Mesothelial cell of epicardium (in vitro differentiated cells): ENCODE results near the gene CARHSP1. TPM values are rescaled to one million over a fixed set of nuclear protein-coding genes. Genes with fewer than 3 reads are reported as not detected.

ENCODE experiments used
- DNase-seq, 2 experiments: peaks; one replicate each; pipeline ENCODE4 v3.0.0; 2021; ENCODE audit warnings: low spot score in 2 of 2; ENCODE audit not compliant: unreplicated experiment in 2 of 2
- H3K27ac Mint-ChIP-seq: 2 replicates; pipeline ENCODE4 v1.8.0; 2021; ENCODE audit warnings: mixed read lengths
- H3K27me3 Mint-ChIP-seq: 2 replicates; pipeline ENCODE4 v1.8.0; 2021; ENCODE audit warnings: low read depth, mixed read lengths
- H3K36me3 Mint-ChIP-seq: 2 replicates; pipeline ENCODE4 v1.8.0; 2021; ENCODE audit warnings: mixed read lengths
- H3K4me1 Mint-ChIP-seq: 2 replicates; pipeline ENCODE4 v1.8.0; 2021; ENCODE audit warnings: mixed read lengths
- H3K4me3 Mint-ChIP-seq: 2 replicates; pipeline ENCODE4 v1.8.0; 2021; ENCODE audit warnings: mild to moderate bottlenecking, moderate library complexity, mixed read lengths
- H3K9me3 Mint-ChIP-seq: 2 replicates; pipeline ENCODE4 v1.8.0; 2021; ENCODE audit warnings: mixed read lengths
- total RNA-seq: library from RNA; stranded (reverse); gene quantifications from 3 replicates; pipeline ENCODE4 v1.2.1, GENCODE V29; 2021
- TF ChIP-seq, protein P1 (sequence below): fragments of 200-600 bp; sonication (generic); IDR thresholded peaks from one replicate; pipeline ENCODE4 v1.5.0; 2021; ENCODE audit warnings: antibody characterized with exemption; ENCODE audit not compliant: unreplicated experiment

Gene CARHSP1
- total RNA-seq, 1 donor from 2014 or later: 80.3 TPM

DNA sequence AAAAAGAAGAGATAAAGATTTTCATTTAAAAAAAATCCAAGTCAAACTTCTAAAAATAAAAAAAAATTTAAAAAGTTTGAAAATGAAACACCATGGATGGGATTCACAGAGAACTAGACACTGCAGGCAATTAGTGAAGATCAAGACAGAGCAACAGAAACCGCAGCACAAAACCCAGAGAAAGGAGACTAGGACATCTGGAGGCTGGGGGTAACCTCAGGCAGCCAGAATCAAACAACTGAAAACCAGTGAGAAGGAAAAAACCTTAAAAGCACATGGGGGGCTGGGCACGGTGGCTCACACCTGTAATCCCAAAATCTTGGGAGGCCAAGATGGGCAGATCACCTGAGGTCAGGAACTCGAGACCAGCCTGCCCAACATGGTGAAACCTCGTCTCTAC, 44.0 kb upstream of the CARHSP1 start:
- no peak for DNase-seq
- peaks cover 56% of the 10 kb centered on the region for H3K36me3 Mint-ChIP-seq
- H3K27ac Mint-ChIP-seq: no peak overlapping the region
- H3K4me1 Mint-ChIP-seq: peaks cover 7% of the 10 kb centered on the region
- H3K4me3 Mint-ChIP-seq: no peak overlapping the region
- TF ChIP-seq, protein P1, sequence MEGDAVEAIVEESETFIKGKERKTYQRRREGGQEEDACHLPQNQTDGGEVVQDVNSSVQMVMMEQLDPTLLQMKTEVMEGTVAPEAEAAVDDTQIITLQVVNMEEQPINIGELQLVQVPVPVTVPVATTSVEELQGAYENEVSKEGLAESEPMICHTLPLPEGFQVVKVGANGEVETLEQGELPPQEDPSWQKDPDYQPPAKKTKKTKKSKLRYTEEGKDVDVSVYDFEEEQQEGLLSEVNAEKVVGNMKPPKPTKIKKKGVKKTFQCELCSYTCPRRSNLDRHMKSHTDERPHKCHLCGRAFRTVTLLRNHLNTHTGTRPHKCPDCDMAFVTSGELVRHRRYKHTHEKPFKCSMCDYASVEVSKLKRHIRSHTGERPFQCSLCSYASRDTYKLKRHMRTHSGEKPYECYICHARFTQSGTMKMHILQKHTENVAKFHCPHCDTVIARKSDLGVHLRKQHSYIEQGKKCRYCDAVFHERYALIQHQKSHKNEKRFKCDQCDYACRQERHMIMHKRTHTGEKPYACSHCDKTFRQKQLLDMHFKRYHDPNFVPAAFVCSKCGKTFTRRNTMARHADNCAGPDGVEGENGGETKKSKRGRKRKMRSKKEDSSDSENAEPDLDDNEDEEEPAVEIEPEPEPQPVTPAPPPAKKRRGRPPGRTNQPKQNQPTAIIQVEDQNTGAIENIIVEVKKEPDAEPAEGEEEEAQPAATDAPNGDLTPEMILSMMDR: no peak
- no peaks in the 10 kb centered on the region for H3K9me3 Mint-ChIP-seq
- H3K27me3 Mint-ChIP-seq: no peaks in the 10 kb centered on the region

- H3K4me3 Mint-ChIP-seq: no peak overlapping the region
- TF ChIP-seq, protein P1: no peak
- H3K9me3 Mint-ChIP-seq: no peaks in the 10 kb centered on the region
- H3K4me1 Mint-ChIP-seq: peaks cover 7% of the 10 kb centered on the region
- DNase-seq: no peak
- H3K36me3 Mint-ChIP-seq: peaks cover 51% of the 10 kb centered on the region
- no peak overlapping the region for H3K27ac Mint-ChIP-seq
- H3K27me3 Mint-ChIP-seq: no peaks in the 10 kb centered on the region
These were observed 42.0 kb upstream of the CARHSP1 start for GRCh38 chr16:8910811-8911210.

DNA sequence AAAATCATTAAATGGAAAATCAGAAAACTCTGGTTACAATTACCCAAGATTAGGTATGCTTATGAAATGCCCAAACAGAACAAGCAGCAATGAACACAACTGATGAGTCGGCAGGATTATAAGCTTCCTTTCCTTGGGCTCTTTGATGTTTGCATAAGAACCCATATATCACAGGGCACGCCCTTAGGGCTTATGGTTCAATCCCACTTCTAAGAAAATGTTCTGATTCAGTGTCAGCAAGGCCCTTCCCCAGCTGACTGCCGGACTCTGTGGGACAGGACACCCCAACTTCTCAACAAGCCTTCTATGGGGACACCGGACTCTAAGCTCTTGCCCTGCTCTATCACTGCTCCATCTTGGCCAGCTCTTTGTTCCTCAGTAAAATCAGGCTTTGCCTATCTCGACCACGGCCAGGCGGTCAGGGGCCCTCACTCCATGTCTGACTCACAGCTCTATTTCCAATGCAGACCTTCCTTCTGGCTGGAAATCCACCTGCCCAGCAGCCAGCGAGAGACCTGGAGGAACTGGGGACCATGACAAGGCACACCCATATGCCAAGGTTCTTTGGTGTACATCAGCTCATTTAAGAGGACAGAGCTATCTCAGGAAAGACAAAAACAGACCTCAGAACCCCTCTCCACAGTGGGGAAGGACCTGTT, 40.1 kb upstream of the CARHSP1 start:
- Mint-ChIP-seq H3K4me1 (peaks cover 7% of the 10 kb centered on the region), H3K36me3 (peaks cover 49% of the 10 kb centered on the region), H3K9me3 (no peaks in the 10 kb centered on the region), H3K27me3 (no peaks in the 10 kb centered on the region), H3K4me3 (no peak overlapping the region), H3K27ac (peak overlapping the region; percentile 54)
- DNase-seq: no peak
- TF ChIP-seq, protein P1: no peak

DNA sequence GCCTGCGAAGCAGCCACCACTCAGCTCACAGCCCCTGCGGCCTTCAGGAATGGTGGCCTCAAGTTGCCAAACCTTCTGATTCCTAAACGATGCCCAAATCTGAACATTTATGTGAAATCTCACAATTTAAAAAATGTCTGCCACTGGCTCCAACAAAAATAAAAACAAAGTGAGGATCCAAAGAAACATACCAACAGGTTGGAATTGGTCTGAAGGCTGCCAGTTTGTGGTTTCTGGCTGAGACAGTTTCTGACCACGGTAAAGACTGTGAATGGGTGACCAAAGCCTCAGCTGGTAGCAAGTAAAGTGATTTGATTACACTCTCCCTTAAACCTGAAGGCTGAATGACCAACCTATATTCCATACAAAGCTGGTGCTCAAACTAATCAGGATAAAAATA, 38.3 kb upstream of the CARHSP1 start:
- H3K9me3 Mint-ChIP-seq: no peaks in the 10 kb centered on the region
- H3K36me3 Mint-ChIP-seq: peaks cover 50% of the 10 kb centered on the region
- DNase-seq: no peak
- TF ChIP-seq, protein P1: no peak
- peaks cover 7% of the 10 kb centered on the region for H3K4me1 Mint-ChIP-seq
- H3K4me3 Mint-ChIP-seq: no peak overlapping the region
- no peak overlapping the region for H3K27ac Mint-ChIP-seq
- H3K27me3 Mint-ChIP-seq: no peaks in the 10 kb centered on the region

DNA sequence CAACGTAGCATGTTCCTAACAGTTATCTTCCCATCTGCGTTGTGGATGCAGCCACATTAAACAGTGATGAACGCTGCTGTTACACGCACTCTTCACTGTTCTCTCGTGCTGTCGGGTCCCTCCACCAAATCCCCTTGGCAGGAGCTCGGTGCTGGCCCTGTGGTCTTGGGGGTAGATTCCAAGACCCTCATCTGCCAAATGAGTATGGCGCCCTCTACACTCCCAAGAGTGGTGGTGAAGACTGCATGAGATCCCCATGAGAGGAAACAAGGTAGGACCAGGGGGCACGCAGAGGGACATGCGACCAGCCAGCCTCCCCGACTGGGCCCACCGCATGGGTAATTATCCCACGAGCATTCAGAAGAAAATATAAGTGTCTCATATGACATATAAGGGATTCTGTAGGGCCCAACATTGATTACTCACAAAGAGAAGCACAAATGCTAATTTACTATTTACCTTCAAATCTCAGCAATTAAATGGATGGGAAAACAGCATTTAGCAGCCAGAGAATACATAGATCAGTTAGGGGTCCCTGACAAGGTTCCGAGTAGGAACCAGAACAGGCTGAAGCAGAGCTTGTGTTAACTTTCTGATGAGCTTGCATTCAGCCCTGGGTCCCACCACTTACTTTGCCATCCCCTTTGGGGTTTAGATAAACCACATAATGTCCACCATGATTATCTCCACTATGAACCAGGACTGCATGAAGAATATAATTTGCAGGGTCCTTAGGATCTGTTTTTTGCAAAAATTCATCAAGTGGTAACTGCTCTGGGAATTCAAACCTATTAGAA, 37.2 kb upstream of the CARHSP1 start:
- Mint-ChIP-seq H3K27me3 (no peaks in the 10 kb centered on the region), H3K27ac (no peak overlapping the region), H3K9me3 (no peaks in the 10 kb centered on the region), H3K4me3 (no peak overlapping the region), H3K36me3 (peaks cover 53% of the 10 kb centered on the region), H3K4me1 (no peaks in the 10 kb centered on the region)
- no peak for DNase-seq
- TF ChIP-seq, protein P1: no peak
